ENCODE results near the gene ZBTB40.

Gene ZBTB40
- 120 to 283 reads per million in 2 experiments for total RNA-seq

GRCh38 chr1:22451702-22452480 lies at the start of gene ZBTB40:
Gene ZBTB40, plus strand, starts transcription at chr1:22451851. Its CDS starts 38,098 bp downstream, at chr1:22489949.
- peak; percentile 90 for DNase-seq (ENCODE audit: low read depth)

- DNase-seq (ENCODE audit: low read depth) = no peak
Observed at GRCh38 chr1:22402356-22403053, 49.1 kb upstream of the ZBTB40 start.

DNA sequence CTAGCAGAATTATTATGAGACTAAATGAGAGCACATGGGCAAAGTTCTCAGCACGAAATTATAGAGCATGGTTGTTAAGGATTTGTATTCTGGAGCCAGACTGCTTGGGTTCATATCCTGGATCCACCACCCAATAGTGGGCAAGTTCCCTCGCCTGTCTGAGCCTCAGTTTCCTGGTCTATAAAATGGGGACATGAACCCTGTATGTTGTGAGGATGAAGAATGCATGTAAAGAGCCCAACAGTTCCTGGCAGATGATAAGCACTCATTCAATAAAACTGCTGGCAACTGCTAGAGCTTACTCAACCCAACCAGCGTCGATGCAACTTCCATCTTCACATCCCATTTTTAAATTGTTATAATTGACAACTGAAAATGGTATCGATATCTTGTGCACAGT lies 47.2 kb upstream of the ZBTB40 start:
- DNase-seq (ENCODE audit: low read depth) = no peak

- no peak for DNase-seq (ENCODE audit: low read depth)
Observed at GRCh38 chr1:22406722-22407495, 44.7 kb upstream of the ZBTB40 start.

DNA sequence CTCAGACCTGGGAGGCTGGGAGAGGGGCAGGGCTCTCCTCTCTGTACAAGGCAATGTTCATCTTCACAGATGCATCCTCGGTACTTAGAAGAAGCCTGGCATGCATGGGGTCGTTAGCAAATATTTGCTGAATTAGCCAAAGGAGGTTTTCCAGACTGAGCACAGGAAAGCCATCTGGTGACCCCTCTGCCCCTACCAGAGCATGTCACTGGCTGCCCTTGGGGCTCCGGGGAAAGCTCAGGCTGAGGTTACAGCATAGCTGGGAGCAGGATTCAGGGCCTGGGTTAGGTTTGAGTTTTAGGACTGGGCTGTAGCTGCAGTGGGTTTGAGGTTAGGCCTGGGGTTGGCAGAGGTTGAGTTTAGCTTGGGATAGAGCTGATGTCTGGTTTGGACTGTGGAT lies 43.4 kb upstream of the ZBTB40 start:
- DNase-seq (ENCODE audit: low read depth) = no peak

GRCh38 chr1:22410401-22410800 lies 41.2 kb upstream of the ZBTB40 start:
- no peak for DNase-seq (ENCODE audit: low read depth)

GRCh38 chr1:22410928-22411495 lies 40.6 kb upstream of the ZBTB40 start:
- DNase-seq (ENCODE audit: low read depth) = no peak

DNA sequence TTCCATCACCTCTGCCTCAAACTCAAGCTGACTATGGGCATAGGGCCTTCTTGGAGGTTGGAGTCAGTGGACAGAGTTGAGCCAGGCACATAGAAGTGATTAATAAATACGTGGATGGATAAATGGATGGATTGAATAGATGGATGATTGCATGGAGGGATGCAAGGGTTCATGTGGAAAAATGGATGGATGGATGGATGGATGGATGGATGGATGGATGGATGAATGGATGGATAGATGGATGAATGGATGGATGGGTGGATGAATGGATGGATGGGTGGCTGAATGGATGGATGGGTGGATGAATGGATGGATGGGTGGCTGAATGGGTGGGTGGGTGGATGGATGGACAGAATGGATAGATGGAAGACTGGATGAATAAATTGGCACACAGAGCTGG lies 40.1 kb upstream of the ZBTB40 start:
- no peak for DNase-seq (ENCODE audit: low read depth)

DNA sequence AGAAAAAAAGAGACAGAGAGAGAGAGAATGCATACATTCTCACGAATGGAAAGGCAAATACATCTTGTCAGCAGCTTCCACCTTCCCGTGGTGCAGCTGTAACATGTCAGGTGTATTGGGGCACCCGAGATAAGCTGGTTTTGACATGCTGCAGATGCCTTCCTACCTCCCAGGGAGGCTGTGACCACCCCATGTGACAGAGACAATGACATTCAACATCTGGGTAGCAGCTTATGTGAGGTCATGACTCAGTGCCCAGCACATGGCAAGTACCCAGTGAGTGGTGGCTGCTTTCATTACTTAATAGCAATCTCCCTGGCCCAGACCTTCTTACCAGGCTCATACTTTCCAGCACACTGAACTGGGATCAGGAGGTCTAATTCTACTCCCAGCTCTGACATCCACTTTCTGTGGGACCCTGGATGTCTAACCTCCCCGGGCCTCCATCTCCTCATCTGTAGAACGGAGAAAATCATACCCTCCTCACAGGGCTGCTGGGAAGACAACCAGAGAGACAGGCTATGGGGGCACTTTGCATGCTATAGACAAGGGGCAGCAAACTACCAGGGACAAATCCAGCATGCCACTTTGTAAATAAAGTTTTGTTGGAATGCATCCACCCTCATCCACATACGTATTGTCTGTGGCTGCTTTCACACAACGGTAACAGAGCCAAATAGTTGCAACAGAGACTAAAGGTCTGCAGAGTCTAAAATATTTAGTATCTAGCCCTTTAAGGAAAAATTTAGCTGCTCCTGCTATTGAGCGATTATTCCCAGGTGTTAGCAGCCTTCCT lies 38.5 kb upstream of the ZBTB40 start:
- no peak for DNase-seq (ENCODE audit: low read depth)

DNA sequence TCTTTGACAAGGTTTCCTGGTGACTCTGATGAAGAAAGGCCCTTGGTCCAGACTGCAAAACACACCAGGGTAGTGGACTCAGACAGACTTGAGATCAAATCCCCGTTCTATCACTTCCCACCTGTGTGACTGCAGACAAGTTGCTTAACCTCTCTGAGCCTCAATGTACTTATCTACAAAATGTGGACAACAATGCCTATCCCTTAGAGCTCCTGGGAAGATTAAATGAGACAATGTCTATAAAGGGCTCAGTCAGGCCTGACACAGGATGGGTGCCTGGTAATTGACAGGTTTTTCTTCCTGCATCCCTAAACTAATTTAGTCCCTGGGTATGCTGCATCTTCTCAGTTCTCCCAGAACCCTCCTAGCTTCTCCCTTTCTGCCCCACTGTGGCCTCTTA lies 37.9 kb upstream of the ZBTB40 start:
- DNase-seq (ENCODE audit: low read depth) = no peak

DNA sequence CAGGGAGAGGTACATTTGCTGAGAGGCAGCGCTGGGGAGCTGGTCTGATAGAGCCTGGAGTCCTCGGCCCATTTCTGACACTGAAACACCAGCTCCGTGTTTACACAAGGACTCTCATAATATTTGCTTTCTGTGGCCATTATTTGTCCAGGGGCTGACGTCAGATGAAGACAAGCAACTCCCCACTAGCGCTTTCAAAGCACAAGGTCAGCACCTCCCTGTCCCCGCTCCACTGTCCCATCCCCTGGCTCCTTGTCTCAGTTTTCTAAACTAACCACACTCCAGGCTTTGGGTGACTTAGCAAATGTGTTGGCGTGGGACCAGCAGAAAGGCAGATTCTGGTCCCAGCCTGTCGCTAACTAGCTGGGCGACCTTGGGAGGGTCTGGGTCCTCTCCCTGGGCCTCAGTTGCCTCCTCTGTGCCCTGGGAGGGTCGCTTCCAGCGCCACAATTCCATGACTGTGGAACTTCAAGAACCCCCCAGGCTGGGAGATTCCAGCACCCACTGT lies 37.4 kb upstream of the ZBTB40 start:
- no peak for DNase-seq (ENCODE audit: low read depth)

DNA sequence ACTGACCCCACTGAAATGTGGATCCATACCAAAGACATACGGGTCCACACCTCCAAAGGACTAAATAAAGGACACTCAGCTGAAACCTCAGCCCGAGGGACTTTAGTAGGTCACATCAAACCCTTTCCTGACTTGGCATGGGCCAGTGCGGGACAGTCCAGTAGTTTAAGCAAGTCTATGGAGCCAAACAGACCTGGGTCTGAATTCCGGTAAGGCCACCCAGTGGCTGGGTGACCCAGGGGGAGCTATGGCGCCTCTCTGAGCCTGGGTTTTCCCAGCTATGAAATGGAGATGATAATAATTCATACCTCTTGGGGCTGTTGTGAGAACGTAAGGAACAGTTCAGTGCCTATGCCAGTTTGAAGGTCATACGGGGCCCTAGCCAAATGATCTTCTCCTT lies 36.2 kb upstream of the ZBTB40 start:
- DNase-seq (ENCODE audit: low read depth) = no peak

DNA sequence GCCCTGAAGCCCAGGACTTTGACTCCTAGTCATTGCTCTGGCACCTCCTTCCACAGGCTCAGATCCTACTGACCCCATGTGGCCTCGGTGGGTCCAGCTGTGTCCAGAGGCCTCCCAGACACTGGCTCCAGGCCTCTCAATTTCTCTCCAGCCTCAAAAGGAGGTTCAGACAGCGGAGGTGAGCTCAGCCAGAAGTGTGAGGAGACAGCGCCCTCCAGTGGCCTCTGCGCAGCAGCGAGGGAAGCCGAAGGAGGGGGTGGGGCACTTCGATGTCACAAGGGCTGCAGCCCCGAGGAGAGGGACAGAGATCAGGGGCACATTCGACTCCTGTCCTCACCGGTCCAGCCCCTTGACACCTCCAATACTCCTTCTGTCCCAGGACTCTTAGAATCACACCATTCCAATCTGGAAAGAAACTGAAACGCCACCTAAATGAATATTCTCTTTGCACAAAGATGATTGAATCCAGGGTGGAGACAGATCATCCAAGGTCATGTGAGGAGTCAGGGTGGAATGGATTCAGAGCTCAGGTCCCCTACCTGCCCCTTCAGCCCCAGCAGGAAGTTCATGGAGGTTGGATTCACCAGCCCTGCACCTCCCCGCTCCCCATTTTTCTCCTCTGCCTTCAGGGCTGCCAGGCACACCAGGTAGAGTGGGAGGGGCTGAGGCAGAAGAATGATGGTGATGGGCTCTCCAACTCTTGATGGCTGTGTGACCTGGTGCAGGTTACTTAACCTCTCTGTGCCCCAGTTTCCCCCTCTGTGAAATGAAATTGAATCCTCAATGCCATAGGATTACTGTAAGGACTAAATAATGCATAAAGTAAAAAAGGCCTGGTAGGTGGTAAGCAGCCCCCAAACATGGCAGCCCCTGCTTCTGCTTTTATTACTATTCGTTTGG lies 34.8 kb upstream of the ZBTB40 start:
- peak; percentile 53 for DNase-seq (ENCODE audit: low read depth)

DNA sequence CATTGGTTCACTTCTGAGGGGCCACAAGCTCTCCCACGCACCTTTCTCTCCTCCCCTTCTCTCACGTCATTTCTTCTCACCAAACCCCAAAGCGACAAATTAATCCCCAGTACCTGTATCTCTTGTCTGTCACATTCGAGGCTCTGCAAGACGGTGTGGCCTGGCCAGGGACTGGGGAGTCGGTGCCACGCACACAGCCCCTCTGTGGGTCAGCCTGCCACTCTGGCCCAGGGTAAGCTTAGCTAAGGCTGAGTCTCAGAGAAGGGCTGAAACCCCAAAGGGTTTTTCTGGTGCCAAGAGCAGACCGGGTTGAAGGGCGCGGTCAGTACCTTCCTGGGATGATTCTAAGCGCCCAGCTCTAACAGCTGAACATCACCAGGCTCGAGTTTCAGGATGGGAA lies 34.2 kb upstream of the ZBTB40 start:
- DNase-seq (ENCODE audit: low read depth) = no peak

- no peak for DNase-seq (ENCODE audit: low read depth)
Observed at GRCh38 chr1:22418312-22418711, 33.3 kb upstream of the ZBTB40 start.

GRCh38 chr1:22418933-22419382 lies 32.7 kb upstream of the ZBTB40 start:
- DNase-seq (ENCODE audit: low read depth) = no peak

DNA sequence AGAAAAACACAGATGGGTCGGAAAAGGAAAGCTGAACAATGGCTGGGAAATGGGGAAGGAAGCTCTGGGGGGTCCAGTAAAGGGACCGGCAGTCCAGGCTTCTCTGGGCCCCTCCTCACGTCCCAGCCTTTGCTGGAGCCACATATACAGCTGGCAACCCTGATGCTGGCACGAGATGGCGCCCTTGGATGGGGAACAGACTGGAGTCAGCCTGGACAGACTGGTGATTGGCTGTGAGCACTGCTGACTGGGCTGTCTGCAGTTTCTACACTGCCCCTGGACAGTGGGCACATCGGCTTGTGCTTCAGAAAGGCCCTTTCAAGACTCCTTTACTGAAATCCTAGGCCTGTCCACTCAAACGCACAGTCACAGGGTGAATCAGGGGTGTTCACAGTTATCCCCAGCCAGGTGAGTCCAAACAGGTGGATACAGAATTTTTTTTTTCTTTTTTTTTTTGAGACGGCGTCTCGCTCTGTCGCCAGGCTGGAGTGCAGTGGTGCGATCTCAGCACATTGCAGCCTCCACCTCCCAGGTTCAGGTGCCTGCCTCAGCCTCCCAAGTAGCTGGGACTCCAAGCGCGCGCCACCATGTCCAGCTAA lies 31.1 kb upstream of the ZBTB40 start:
- peak; percentile 24 for DNase-seq (ENCODE audit: low read depth)

DNA sequence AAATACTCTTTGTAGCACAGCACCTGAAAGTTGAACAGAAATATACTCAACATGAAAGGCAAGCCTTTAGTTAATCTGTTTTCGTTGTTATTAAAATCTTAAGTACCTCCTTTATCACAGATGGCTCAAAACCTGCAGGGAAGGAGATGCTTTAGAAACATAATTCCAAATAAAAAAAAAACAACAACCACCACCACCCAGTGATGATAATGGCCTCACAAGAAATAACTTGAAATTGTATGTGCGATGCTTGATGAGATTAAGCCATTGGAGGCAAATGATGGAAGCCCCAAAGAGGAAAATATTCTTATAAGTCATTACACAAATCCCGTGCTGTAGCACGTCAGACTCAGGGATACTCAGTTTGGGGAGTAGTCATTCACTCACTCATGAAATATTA lies 24.9 kb upstream of the ZBTB40 start:
- DNase-seq (ENCODE audit: low read depth) = no peak

GRCh38 chr1:22428672-22429071 lies 23.0 kb upstream of the ZBTB40 start:
- peak; percentile 15 for DNase-seq (ENCODE audit: low read depth)

- no peak for DNase-seq (ENCODE audit: low read depth)
Observed at GRCh38 chr1:22431965-22432364, 19.7 kb upstream of the ZBTB40 start.
